WTC11 (cell line): ENCODE measurements around the gene PAX8.

Source experiments
- ARID4B ChIP-seq: sonication (generic); formaldehyde crosslinking; IDR thresholded peaks from 2 replicates; pipeline ENCODE4 v1.8.0; 2023; ENCODE audit warnings: missing genetic modification reagents, mild to moderate bottlenecking, borderline replicate concordance
- FOXP1 ChIP-seq: sonication (generic); formaldehyde crosslinking; IDR thresholded peaks from 2 replicates; pipeline ENCODE4 v1.8.0; 2022; ENCODE audit warnings: missing genetic modification reagents, mild to moderate bottlenecking, moderate library complexity, borderline replicate concordance
- HMGXB4 ChIP-seq: sonication (generic); formaldehyde crosslinking; IDR thresholded peaks from 2 replicates; pipeline ENCODE4 v1.8.1; 2023; ENCODE audit warnings: mild to moderate bottlenecking, moderate library complexity, missing genetic modification reagents
- SMAD3 ChIP-seq: sonication (generic); formaldehyde crosslinking; IDR thresholded peaks from 2 replicates; pipeline ENCODE4 v1.8.0; 2022; ENCODE audit warnings: missing genetic modification reagents, mild to moderate bottlenecking, borderline replicate concordance
- SMAD4 ChIP-seq: sonication (generic); formaldehyde crosslinking; IDR thresholded peaks from 2 replicates; pipeline ENCODE4 v1.8.0; 2022; ENCODE audit warnings: mild to moderate bottlenecking, missing genetic modification reagents
- ZBTB43 ChIP-seq: sonication (generic); formaldehyde crosslinking; IDR thresholded peaks from 2 replicates; pipeline ENCODE4 v1.8.1; 2023; ENCODE audit warnings: mild to moderate bottlenecking, missing genetic modification reagents
- TF ChIP-seq, protein P1 (sequence below): sonication (generic); formaldehyde crosslinking; IDR thresholded peaks from 2 replicates; pipeline ENCODE4 v1.8.0; 2022; ENCODE audit warnings: mild to moderate bottlenecking, missing genetic modification reagents
- TF ChIP-seq, protein P2 (sequence below): fragments of 200-600 bp; IDR thresholded peaks from 2 replicates; pipeline ENCODE4 v1.8.0; 2022; ENCODE audit warnings: antibody characterized with exemption
- TF ChIP-seq, protein P3 (sequence below): sonication (generic); formaldehyde crosslinking; IDR thresholded peaks from 2 replicates; pipeline ENCODE4 v1.8.1; 2023; ENCODE audit warnings: mild to moderate bottlenecking, missing genetic modification reagents, moderate library complexity
- TF ChIP-seq, protein P4 (sequence below): sonication (generic); formaldehyde crosslinking; IDR thresholded peaks from 2 replicates; pipeline ENCODE4 v1.8.0; 2022; ENCODE audit warnings: mild to moderate bottlenecking, missing genetic modification reagents
- TF ChIP-seq, protein P5 (sequence below): sonication (generic); formaldehyde crosslinking; IDR thresholded peaks from 2 replicates; pipeline ENCODE4 v1.8.0; 2022; ENCODE audit warnings: mild to moderate bottlenecking, missing genetic modification reagents
- TF ChIP-seq, protein P6 (sequence below): sonication (generic); formaldehyde crosslinking; IDR thresholded peaks from 2 replicates; pipeline ENCODE4 v1.8.0; 2022; ENCODE audit warnings: missing genetic modification reagents
- TF ChIP-seq, protein P7 (sequence below): fragments of 250-450 bp; sonication (Bioruptor Pico); IDR thresholded peaks from 2 replicates; pipeline ENCODE4 v2.1.2; 2022; ENCODE audit warnings: mild to moderate bottlenecking, moderate library complexity

DNA sequence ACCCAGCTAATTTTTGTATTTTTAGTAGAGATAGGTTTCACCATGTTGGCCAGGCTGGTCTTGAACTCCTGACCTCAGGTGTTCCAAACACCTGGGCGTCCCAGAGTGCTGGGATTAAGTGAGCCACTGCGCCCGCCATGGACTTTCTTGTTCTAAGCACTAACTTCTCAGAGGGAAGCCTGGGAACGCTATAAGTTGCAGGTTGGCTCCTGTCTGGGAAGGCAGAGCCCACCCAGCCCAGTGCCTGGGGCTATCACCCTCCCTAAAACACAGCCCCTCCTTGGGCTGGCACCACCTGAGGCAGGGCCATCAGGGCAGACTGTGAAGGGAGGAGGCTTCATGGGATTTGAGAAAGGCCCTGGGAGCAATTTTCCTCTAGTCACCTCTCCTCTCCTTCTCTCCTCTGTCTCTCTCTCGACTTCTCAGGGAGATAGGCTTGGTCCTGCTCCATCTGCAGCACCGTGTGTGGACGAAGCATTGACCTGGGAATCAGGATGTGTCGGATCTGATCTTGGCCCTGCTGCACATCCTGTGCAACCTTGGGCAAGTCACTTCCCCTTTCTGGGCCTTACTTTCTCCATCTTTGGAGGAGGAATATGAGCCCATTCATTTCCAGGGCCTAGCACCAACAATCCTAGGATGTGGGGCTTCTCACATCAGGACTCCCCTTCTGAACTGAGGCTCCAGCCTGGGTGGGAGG is 94.0 kb downstream of the PAX8 start:
- TF ChIP-seq ARID4B (no peak), SMAD4 (CRISPR knock-in tag) (no peak), SMAD3 (CRISPR knock-in tag) (no peak), FOXP1 (no peak), HMGXB4 (CRISPR knock-in tag) (no peak), ZBTB43 (CRISPR knock-in tag) (no peak)
- TF ChIP-seq, protein P1, sequence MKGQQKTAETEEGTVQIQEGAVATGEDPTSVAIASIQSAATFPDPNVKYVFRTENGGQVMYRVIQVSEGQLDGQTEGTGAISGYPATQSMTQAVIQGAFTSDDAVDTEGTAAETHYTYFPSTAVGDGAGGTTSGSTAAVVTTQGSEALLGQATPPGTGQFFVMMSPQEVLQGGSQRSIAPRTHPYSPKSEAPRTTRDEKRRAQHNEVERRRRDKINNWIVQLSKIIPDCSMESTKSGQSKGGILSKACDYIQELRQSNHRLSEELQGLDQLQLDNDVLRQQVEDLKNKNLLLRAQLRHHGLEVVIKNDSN = no peak
- TF ChIP-seq, protein P2, sequence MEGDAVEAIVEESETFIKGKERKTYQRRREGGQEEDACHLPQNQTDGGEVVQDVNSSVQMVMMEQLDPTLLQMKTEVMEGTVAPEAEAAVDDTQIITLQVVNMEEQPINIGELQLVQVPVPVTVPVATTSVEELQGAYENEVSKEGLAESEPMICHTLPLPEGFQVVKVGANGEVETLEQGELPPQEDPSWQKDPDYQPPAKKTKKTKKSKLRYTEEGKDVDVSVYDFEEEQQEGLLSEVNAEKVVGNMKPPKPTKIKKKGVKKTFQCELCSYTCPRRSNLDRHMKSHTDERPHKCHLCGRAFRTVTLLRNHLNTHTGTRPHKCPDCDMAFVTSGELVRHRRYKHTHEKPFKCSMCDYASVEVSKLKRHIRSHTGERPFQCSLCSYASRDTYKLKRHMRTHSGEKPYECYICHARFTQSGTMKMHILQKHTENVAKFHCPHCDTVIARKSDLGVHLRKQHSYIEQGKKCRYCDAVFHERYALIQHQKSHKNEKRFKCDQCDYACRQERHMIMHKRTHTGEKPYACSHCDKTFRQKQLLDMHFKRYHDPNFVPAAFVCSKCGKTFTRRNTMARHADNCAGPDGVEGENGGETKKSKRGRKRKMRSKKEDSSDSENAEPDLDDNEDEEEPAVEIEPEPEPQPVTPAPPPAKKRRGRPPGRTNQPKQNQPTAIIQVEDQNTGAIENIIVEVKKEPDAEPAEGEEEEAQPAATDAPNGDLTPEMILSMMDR = no peak
- TF ChIP-seq, protein P3, sequence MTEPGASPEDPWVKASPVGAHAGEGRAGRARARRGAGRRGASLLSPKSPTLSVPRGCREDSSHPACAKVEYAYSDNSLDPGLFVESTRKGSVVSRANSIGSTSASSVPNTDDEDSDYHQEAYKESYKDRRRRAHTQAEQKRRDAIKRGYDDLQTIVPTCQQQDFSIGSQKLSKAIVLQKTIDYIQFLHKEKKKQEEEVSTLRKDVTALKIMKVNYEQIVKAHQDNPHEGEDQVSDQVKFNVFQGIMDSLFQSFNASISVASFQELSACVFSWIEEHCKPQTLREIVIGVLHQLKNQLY (CRISPR knock-in tag) = no peak
- TF ChIP-seq, protein P4, sequence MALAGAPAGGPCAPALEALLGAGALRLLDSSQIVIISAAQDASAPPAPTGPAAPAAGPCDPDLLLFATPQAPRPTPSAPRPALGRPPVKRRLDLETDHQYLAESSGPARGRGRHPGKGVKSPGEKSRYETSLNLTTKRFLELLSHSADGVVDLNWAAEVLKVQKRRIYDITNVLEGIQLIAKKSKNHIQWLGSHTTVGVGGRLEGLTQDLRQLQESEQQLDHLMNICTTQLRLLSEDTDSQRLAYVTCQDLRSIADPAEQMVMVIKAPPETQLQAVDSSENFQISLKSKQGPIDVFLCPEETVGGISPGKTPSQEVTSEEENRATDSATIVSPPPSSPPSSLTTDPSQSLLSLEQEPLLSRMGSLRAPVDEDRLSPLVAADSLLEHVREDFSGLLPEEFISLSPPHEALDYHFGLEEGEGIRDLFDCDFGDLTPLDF (CRISPR knock-in tag) = no peak
- TF ChIP-seq, protein P5, sequence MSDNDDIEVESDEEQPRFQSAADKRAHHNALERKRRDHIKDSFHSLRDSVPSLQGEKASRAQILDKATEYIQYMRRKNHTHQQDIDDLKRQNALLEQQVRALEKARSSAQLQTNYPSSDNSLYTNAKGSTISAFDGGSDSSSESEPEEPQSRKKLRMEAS (CRISPR knock-in tag) = no peak
- TF ChIP-seq, protein P6, sequence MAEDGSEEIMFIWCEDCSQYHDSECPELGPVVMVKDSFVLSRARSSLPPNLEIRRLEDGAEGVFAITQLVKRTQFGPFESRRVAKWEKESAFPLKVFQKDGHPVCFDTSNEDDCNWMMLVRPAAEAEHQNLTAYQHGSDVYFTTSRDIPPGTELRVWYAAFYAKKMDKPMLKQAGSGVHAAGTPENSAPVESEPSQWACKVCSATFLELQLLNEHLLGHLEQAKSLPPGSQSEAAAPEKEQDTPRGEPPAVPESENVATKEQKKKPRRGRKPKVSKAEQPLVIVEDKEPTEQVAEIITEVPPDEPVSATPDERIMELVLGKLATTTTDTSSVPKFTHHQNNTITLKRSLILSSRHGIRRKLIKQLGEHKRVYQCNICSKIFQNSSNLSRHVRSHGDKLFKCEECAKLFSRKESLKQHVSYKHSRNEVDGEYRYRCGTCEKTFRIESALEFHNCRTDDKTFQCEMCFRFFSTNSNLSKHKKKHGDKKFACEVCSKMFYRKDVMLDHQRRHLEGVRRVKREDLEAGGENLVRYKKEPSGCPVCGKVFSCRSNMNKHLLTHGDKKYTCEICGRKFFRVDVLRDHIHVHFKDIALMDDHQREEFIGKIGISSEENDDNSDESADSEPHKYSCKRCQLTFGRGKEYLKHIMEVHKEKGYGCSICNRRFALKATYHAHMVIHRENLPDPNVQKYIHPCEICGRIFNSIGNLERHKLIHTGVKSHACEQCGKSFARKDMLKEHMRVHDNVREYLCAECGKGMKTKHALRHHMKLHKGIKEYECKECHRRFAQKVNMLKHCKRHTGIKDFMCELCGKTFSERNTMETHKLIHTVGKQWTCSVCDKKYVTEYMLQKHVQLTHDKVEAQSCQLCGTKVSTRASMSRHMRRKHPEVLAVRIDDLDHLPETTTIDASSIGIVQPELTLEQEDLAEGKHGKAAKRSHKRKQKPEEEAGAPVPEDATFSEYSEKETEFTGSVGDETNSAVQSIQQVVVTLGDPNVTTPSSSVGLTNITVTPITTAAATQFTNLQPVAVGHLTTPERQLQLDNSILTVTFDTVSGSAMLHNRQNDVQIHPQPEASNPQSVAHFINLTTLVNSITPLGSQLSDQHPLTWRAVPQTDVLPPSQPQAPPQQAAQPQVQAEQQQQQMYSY (CRISPR knock-in tag) = no peak
- TF ChIP-seq, protein P7, sequence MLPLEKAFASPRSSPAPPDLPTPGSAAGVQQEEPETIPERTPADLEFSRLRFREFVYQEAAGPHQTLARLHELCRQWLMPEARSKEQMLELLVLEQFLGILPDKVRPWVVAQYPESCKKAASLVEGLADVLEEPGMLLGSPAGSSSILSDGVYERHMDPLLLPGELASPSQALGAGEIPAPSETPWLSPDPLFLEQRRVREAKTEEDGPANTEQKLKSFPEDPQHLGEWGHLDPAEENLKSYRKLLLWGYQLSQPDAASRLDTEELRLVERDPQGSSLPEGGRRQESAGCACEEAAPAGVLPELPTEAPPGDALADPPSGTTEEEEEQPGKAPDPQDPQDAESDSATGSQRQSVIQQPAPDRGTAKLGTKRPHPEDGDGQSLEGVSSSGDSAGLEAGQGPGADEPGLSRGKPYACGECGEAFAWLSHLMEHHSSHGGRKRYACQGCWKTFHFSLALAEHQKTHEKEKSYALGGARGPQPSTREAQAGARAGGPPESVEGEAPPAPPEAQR (CRISPR knock-in tag) = no peak
